Activated T-helper 1 cell treated with Interleukin-2 at 50 U/mL for 16 hours (primary cell): ENCODE results near the gene CCDC172.
"Not testable (repeated sequence)": the region's sequence is repeated elsewhere in the genome, so short reads cannot be mapped to it uniquely, and the experiment has no call there.

Experiments used
- DNase-seq: peaks from one replicate; pipeline ENCODE4 v3.0.0-alpha.2; 2020; ENCODE audit warnings: low read depth

CCDC172 gene

DNA sequence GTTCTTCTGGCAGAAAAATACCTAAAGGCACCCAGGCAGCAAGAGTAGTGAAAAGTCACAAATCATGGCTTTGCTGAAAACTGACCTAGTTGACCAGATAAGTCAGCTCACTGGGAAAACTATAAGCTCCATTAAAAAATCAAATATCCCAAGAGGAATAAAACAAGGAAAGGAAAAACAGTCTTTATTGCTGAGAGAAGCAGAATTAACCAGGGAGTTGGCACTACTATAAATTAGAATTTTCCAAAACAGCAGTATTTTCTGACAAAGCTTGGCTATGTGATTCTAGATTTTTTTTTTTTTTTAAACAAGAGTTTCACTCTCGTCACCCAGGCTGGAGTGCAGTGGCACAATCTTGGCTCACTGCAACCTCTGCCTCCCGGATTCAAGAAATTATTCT lies 12.6 kb downstream of the CCDC172 start:
- no peak for DNase-seq

DNA sequence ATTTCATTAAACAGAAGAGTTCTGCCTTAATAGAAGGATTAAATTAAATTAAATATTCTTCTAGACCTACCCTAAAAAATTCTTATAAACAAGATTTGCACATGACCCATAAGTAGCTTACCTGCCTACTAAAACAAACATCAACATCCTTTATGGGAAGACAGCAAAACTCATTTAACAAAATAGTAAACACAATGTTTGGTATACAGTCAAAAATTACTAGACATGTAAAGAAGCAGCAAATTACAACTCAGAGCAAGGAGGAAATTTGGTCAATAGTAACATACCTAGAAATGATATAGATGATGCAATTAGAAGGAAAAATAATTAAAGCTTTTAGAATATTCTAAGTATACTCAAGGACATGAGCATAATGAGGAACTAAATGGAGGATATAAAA lies 27.9 kb downstream of the CCDC172 start:
- no peak for DNase-seq

DNA sequence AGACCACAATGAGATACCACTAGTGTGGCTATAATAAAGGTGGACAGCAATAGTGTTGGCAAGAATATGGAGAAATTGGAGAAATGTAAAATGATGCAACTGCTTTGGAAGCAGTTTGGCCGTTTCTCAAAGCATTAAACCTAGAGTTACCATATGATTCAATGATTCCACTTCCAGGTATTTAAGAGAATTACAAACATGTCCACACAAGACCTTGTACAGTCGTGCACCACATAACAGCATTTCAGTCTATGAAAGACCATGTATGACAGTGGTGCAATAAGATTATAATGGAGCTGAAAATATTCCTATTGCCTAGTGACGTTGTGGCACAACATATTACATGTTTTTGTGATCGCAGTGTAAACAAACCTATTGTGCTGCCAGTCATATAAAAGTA lies 29.6 kb downstream of the CCDC172 start:
- no peak for DNase-seq

DNA sequence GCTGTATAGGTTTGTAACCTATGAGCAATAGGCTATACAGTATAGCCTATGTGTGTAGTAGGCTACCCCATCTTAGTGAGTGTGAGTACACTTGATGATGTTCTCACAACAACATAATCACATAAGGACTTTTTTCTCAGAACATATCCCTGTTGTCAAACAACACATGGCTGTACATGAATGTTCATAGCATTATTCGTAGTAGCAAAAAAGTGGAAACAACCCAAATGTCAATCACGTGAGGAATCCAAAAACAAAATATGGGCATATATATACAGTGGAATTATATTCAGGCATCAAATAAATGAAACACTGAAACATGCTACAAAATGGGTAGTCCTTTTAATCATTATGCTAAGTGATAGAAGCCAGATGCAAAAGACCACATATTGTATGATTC lies 31.1 kb downstream of the CCDC172 start:
- no peak for DNase-seq

DNA sequence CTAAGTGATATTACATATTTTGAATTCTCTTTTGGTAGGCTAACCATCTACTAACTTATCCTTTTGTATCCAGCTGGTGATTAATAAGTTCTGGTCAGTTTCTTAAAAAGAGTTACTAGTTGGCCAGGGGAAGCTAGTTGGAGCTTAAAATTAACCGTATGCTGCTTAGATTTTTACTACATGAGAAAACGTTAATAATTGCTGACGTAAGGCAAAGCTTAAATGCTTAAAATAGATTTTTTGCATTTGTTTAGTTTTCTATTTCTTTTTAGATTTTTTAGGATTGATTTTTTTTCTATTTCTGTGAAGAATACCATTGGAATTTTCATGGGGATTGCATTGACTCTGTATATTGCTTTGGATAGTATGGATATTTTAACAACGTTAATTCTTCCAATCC lies 32.6 kb downstream of the CCDC172 start:
- DNase-seq = no peak

DNA sequence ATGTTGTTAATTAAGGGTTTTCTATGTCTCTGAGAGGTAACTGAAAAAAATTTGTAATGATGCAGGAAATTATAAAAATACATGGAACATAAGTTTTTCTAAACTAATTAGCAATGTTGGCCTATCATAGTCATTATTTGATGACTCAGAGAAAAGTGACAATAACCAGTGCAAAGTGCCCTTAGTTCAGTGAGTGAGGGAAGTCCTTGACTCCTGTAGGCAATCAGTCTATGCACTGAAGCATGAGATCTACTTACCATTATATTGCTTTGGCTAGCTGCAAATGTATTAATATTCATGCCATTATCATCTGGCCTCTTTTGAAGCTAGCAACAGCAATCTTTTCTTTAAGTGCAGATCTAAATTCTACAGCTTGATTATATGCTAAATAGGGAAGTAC lies 40.6 kb downstream of the CCDC172 start:
- DNase-seq = no peak

DNA sequence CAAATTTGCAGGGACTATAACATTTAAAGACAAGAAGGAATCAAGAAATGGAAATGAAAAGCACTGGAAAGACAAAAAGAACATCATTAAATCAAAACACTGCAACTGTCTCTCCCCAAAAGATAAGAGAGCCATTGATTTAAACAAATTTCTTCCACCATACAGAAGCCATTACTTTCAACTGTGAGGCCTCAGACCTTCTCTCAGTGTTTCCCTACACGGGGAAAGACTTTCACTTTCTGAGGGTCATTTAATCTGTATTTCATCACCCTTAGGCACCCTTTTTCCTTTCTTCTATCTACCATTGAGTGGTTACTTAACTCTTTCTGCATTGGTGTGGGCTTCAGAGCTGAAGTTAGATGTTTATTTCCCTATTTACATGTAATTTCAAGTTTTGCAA lies 47.5 kb downstream of the CCDC172 start:
- DNase-seq = no peak

DNA sequence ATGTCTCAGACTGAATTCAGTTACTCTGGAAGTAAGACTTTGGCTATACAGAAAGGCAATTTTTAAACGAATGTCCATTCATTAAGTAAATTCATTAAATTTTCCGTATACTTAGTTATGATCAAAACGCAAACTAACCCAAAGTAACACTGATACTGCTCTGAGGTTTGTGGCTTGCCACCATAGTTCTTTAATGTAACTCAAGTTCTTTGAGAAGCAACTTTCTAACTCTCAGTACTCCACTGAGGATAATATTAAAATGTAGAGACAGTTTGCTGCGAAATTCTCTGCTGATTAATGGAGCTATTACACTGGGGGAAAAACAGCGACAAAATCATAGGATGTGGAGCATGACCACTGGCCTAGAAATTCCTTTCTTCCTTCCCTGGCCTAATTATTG lies 58.0 kb downstream of the CCDC172 start:
- no peak for DNase-seq

DNA sequence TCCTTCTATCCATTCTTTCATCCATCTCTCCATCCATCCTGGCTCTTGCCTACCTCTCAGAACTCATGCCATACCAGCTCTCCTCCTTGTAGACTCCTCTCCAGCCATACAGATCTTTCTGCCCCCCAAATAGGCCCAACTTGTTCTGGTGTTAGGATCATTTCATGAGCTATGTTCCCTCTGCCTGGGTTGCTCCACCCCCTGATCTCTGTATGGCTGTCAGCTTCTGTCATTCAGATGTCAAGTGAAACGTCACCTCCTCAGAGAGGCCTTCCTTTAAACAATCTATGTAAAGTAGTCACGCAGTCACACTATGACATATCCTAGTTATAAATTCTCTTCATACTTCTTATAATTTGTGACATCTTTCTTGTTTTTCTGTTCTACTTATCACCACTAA lies 61.1 kb downstream of the CCDC172 start:
- DNase-seq = no peak

DNA sequence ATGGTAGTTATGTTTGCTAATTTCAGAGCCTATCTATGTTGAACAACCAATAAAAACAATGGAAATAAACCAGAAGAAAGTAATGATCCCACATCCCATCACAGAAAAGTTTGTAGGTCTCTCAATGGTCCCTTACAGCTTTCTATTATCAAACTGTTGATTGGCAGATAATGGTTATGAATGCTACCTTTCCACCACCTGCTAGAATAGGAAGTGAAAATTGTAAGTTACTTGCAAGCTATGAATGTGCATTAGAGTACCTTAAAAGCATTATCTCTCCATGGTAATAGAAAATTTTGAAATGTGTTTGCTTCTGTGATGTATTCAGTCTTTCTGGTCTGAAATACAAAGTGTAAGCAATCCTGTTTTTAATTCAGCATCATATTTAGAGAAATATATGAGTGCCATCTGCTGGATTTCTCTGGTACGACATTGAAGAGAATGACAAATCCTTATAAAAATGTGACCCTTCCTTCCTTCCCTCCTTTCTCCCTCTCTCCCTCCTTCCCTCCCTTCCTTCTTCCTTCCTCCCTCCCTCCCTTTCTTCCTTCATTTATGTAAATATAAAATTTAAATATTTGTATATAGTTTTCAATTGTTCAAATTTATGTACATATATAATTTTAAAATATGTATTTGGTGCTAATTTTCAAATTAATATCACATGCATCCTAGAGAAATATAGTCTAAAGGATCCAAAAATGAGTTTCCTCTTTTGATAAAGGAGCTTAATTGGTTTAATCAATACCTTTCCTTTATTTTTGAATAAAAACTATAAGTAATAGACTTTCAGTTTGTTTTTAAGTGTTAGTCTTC lies 62.0 kb downstream of the CCDC172 start:
- no peak for DNase-seq

DNA sequence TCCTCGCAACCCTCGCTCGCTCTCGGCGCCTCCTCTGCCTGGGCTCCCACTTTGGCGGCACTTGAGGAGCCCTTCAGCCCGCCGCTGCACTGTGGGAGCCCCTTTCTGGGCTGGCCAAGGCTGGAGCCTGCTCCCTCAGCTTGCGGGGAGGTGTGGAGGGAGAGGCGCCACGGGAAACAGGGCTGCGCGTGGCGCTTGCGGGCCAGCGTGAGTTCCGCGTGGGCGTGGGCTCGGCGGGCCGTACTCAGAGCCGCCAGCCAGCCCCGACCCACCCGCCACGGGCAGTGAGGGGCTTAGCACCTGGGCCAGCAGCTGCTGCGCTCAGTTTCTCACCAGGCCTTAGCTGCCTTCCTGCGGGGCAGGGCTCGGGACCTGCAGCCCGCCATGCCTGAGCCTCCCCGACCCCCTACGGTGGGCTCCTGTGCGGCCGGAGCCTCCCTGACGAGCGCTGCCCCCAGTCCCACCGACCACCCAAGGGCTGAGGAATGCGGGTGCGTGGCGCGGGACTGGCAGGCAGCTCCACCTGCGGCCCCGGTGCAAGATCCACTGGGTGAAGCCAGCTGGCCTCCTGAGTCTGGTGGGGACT lies 69.1 kb downstream of the CCDC172 start:
- not testable (repeated sequence) for DNase-seq

DNA sequence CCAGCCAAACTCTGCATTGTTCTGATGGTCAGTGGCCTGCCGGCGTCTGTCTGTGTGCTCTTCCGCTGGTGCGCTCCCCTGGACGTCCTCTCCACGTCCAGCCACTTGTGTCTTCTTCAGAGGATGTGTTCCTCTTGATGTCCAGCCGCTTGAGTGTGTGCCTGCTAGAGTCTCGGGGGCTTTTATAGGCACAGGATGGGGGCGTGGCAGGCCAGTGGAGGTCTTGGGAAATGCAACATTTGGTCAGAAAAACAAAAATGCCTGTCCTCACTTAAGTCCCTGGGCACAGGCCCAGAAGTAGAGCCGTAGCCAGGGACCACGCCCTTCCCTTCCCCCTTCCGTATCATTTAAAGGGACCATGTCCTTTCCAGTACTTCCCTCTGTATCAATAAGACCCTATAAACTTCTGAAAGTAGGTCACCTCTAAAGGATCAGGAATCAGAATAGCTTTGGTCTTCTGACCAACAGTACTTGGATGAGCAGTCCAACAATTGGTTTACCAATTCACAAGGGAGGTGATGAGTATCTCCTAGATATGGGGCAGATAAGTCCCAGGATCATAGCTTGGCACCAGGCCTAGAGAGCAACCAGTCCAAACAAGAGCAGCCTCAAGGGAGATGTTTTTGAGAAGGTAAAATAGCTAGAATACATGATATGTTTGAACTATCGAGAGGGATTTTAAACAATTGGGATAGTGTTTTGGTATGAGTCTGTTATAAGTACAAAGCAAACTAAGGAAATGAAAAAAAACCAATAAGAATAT lies 71.2 kb downstream of the CCDC172 start:
- DNase-seq = no peak

DNA sequence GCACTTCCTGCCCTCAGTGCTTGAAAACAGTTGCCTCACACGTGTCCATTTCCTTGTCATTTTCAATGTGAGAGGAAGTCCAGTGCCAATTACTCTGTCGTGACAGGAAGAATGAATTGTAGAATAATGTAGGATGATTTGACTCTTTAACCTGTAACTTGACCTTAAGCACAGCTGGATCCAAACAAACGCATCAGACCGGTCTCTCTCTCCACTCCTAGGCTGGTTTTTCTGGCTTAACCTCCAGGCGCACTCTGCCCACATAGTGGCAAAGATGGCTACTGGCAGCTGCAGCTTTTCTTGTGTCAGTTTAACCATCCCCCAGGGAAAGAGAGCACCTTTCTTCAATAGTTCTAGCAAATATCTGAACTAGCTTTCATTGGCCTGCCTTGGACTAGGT lies 74.0 kb downstream of the CCDC172 start:
- DNase-seq = no peak

DNA sequence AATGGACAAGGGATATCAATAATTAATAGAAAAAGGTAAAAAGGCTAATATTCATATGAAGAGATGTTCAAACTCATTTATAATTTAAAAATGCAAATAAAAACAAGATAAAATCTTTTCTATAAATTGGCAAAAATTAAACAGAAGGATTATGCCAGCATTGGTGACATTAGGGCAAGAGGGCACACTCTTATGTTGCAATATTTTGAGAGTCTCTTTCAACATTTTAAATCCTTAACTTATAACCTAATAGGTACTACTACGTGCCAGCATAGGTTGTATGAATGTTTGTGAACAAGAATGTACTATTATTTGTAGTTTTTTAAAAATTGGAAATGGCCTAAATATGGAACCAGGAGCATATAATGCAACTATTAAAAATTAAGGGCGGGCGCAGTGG lies 78.6 kb downstream of the CCDC172 start:
- no peak for DNase-seq

DNA sequence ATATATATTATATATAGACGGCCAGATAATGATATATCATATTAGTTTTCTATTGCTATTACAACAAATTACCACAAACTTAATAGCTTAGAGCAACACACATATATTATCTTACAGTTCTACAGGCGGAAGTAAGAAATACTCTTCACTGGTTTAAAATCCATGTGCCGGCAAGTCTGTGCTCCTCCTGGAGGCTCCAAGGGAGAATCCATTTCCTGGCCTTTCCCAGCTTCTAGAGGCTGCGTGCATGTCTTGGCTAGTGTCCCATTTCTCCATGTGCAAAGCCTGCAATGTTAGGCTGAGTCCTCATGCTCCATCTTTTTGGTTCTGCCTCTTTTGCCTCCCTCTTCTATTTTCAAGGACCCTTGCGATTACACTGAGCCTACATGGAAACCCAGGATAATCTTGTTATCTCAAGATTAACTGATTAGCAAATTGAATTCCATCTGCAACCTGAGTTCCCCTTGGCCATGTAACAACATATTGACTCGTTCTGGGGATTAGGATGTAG lies 79.5 kb downstream of the CCDC172 start:
- DNase-seq = no peak

DNA sequence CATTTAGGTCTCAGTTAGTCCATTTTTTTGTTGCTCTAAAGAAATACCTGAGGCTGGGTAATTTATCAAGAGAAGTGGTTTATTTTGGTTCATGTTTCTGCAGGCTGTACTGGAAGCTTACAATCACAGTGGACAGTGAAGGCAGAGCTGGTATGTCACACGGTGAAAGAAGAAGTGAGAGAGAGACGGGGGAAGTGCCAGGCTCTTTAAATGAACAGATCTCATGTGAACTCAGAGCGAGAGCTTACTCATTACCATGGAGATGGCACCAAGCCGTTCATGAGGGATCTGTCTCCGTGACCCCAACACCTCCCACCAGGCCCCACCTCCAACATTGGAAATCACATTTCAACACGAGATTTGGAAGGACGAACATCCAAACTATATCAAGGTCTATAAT lies 84.5 kb downstream of the CCDC172 start:
- DNase-seq = no peak

DNA sequence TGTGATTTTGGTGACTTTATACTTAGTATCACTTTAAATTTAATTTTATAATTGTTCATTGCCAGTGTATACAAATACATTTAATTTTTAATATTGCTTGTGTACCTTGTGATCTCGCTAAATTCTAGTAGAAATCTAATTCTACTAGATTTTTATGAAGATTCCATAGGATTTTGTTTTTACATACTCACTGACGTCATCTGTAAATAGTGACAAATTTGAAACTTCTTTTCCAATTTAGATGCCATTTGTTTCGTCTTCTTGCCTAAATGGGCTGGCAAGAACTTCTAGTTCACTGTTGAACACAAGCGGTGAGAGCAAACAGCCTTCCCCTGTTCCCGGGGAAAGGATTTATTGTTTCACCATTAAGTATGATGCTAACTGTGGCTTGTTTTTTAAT lies 86.1 kb downstream of the CCDC172 start:
- DNase-seq = no peak

DNA sequence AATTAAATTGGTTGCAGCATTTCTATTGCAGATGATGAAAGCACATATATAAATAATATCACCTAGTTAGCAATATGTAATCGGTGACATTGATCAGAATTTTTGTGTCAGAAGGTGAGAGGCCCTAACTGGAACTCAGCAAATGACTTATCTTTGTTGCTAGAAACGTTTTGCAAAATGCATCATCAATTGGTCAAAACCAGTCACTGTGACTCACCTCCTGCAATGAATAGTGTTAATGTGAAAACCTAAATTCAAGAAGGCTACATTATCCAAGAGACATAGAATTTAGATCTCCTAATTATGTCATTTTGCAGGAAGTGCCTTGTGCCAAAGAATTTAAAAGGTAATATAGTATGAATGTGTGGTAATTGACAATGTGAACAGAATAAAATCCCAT lies 93.6 kb downstream of the CCDC172 start:
- no peak for DNase-seq

DNA sequence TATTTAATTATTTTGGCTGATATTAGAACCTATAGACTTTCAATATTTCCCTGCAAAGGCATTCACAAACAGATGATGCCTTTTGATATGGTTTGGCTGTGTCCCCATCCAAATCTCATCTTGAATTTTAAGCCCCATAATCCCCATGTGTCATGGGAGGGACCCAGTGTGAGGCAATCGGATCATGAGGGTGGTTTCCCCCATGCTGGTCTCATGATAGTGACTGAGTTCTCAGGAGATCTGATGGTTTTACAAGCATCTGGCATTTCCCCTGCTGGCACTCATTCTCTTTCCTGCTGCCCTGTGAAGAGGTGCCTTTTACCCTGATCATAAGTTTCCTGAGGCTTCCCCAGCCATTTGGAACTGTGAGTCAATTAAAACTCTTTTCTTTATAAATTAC lies 94.1 kb downstream of the CCDC172 start:
- no peak for DNase-seq

DNA sequence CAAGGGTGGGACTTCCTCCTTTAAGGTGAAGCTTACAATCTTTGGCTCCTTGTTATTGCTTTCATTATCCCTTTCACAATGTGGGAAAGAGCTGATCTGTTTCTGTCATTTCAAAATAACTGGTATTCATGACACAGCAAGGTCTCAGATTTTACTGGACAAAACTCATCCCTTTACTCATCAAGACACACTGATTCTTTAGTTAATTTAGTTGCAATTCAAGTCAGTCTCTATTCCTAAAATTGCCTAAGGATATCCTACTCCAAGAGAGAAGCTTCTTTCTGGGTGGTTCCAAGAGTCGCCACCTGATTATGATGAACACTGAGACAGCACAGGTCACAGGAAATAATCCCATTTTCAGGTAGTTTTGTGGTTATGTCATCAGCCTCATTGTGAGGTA lies 97.6 kb downstream of the CCDC172 start:
- no peak for DNase-seq

DNA sequence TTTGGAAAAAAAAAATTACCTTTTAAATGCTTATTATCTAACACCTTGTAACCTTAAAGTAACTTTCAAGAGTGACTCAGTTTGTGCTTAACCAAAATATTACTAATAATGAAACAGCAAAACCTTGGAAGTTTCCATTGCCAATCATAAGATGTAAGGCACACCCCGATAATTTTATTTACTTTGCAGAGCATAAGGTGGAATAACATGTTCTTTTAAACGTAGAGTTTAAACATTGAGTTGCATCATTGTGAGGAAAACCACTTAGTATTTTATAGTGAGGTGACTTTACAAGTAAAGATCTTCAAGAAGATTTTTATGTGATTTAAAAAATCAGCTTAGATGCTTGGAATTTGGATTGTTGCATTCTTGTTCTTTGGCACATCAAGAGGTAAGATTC lies 103.4 kb downstream of the CCDC172 start, which contains the start of gene PNLIPRP3:
TSS of gene PNLIPRP3 (plus strand) at position 177 of the 400 bp plus-strand sequence. CDS start at position 343, 166 bp downstream.
- DNase-seq = no peak

DNA sequence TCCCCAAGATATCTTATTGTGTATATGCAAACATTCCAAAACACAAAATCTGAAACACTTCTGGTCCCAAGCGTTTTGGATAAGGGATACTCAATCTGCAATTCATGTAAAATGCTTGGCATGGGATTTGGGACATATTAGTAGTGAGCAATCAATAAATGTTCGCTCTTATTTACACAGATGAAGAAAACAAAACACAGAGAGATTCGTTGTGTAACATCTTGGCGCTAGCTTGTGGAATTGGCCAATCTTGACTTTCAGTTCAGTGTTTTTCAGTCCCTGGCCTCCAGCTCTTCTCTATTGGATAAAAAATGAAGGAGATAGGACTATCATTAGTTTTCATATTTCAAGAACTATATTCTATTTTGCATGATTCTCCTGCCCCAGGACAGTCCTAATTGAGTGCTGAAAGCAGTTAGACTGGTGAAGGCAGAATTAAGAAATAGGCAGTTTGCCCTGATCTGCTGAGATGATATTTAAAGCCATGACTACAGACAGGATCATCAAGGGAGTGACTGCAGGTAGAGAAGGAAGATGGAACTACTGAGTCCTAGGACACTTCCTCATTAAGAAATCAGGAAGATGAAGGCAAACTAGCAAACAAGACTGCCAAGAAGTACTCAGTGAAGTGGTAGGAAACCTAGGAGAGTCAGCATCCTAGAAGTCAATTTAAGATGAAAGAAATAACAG lies 105.2 kb downstream of the CCDC172 start:
- DNase-seq = no peak
